Eye (tissue), 1 donor: ENCODE data around the gene CACNA1S.

ENCODE experiments used
- DNase-seq: peaks from one replicate; pipeline ENCODE4 v3.0.0-alpha.2; 2015

CACNA1S gene

DNA sequence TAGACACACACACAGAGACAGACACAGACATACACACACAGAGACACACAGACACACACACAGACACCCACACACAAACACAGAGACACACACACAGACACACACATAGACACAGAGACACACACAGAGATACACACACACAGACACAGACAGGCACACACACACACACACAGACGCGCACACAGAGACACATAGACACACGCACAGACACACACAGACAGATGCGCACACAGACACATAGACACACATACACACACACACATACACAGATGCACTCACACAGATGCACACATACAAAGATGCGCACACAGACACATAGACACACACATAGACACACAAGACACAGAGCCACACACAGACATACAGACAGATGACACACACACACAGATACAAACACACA is 104.7 kb downstream of the CACNA1S start:
- no peak for DNase-seq

DNA sequence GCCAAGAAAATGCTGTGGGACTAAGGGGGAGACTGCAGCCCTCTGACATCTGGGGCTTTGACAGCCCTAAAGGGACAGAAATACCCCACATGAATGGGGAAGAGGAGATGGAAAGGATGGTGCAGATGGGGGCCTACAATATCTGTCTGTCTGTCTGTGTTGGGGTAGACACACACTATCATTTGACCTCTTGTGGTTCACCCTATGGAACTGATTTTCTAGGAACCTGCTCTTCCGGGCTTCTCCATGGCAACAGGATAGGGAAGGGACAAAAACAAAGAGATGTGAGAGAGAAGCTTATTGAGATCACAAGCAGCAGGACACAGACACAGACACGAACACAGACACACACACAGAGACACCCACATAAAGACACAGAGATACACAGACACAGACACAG is 105.8 kb downstream of the CACNA1S start:
- no peak for DNase-seq

DNA sequence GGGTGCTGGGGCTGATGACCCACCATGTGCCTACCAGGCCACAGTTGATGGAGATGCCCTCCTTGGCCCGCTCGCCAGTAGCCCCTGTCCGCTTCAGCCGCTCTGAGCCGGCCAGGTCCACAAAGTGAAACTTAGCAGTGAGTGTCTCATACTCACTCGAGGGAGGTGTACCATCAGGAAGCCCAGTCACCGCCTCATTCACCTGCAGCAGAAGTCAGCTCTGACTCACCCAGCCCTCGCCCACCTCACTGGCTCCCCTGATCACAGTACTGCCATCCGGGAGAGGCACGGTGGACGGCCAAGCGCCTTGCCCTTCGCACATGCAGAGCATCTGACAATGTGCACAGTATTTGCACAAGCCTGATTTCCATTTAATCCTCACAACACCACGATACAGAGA is 107.5 kb downstream of the CACNA1S start:
- no peak for DNase-seq

DNA sequence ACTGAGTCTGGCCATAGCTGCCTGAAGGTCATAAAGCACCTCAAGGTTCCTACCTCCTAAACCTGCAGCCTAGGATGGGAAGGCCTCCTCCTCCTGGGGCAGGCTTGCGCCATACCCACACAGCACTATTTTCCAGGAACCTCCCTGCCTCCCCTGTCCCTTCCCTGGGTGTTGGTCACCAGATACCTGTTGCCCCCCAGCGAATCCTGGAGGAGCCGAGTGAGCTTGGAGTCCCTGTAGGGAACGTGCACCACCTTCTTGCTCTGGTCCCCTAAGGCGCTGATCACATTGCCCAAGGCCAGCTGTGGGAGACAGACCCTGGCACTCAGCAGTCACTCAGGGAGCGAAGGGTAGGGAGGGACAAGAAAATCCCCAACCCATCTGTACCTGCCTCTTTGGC is 108.1 kb downstream of the CACNA1S start:
- no peak for DNase-seq

DNA sequence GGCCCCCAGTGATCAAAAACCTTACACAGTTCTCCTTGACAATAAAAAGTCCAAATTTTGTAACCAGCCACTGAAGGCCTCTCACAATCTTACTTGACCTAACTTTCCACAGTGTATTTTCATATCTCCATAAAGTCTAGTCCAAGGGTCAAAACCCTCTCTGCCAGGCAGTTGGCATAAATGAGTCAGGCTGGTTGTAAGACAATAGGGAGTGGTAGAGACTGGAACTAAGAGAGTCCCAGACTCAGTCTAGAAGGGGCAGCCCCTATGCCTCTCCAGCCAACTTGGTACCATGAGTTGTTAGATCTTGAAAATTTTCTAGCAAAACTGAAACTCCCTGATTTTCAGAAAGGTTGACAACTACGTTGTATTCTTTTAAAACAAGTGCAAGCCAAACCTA is 109.7 kb downstream of the CACNA1S start:
- DNase-seq = no peak

DNA sequence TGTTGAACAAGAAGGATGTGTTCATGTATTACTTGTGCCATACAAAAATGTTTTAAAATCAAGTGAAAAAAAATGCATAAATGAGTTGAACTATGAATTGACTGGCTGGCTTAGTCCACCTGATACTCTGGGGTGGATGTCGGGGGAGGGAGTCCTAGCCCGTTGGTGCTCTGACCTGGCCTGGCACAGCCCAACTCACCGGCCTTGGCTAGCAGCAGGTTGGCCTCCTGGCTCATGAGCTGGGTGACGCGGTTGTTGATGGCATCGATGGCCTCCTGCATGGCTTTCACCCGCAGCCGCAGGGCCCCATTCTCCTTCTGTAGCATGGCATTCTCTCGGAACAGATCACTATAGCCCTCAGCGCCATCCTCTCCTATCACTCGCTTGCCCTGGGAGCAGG is 110.3 kb downstream of the CACNA1S start:
- DNase-seq = no peak

DNA sequence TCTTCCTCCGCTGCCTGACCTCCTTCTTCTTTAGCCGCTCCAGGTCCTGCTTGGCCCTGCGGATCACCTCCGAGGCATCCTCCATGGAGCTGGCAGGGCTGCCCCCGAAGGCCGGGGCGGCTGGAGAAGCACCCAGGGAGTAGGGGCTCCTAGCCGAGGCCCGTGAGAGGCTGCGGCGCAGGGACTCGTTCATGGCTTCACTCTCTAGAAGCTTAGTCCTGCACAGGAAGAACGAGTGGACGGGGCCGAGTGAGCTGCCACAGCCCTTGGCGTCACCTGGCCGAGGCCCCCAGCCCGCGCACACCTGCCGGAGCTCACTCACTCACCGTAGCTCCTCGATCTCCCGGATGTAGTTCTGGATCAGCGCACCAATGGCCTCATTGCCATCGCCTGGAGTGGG is 111.8 kb downstream of the CACNA1S start:
- DNase-seq = no peak

DNA sequence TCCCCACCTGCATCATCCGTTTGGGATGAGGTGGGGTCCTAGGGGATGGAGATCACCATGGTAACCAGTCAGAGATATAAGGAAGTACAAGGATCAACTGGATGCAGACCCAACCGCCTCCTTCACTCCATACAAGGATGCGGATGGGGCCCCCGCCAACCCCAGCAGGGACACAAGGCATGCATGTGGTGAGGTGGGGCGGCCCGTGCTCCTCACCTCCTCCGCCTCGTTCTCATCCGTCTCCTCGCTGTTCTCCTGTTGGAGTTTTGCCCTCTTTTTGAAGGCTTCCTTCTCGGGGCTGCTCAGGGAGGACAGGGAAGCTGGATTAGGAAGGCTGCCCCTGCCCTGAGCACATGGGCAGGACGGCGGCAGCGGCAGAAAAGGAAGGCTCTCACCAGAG is 112.6 kb downstream of the CACNA1S start:
- no peak for DNase-seq

DNA sequence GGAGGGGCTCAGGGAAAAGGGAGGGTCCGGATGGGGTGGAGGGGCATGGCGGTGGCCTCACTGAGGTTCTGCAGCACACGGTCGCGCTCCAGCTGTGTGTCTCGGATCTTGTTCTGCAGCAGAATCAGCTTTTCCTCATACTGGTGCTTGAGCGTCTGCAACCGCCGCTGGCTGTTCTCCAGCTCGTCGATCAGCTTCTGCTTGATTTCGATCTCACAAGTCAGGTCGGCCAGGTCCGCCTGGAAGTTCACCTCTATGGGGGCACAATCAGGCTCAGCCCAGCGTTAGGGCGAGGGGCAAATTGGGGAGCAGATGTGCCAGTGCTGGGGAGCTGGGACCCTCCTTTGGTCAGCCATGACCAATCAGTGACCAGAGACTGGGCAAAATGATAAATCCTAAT is 113.9 kb downstream of the CACNA1S start:
- no peak for DNase-seq

DNA sequence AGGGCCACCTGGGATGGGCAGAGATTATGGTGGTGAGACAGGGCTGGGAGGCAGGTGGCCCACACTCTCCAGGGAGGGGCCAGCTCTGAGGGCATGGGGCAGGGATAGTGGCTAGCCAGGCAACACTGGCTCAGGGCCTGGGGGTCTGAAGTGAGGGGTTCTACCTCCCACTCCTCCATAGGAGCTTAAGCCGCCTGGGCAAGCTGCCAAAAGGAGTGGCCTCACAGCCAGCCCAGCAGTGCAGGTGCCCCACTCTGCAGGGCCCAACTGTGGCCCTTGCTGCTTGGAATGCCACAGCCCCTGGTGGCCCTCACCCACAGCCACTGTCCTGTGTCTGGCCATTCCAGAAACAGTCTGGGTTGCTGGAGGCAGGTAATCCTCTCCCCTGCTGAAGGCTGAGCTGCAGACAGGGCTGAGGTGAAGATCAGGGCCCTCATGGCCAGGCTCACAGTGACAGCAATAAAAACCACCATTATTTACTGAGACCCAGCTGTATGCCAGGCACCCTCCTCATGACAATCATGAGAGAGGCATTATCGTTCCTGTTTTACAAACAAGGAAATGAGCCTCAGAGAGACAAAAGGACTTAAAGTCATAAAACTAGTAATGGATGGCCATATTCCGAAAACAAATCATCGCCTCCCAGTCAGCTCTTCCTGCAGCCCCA is 119.7 kb downstream of the CACNA1S start:
- peak; percentile 40 for DNase-seq

DNA sequence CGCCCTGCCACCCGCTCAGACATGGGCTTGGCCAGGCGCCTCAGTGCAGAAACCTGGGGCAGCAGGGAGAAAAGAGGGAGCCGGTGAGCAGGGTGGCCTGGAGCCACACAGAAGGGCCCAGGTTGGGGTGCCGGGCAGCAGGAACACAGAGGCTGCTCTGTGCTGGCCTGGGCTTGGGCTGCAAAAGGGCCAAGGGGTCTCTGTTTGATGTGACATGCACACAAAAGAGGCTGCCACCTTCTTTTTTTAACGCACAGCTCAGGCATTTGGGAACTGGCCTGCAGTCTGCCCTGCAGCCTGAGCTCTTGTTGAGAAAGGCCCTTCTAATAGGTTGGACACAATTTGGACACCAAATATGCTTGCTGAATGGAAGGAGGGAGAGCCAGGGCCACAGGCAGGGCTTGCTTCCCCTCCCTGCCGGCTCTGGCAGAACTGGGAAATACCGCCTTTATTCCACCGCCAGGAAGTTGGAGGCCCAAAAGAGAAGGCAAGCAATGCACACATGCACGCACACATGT is 121.1 kb downstream of the CACNA1S start:
- no peak for DNase-seq

DNA sequence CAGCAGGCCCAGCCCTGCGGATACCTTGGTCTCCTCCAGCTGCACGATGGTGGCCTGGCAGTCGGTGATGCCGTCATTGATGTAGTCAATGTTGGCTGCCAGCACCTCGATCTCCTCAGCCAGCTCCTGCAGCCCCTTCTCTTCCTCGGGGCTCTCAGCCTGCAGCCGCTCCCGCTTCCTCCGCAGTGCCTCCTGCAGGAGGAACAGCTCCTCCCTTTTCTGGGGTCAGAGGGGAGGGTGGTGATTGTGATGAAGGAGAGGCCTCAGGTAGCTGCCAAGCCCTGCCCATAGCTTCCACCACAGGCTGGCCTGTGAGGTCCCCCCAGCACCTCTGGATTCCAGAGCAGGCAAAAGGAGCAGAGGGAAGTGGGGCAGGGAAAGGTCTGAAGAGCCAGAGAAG is 122.1 kb downstream of the CACNA1S start:
- no peak for DNase-seq
